ENCODE data around the gene NBPF3.

- TF ChIP-seq SIN3A (IDR thresholded peaks at IDR 0.05; ENCODE audit: borderline replicate concordance, insufficient read depth, low read length) (no peak), POLR2AphosphoS5 (IDR thresholded peaks at IDR 0.05; ENCODE audit: low read depth, low read length) (no peak), REST (IDR thresholded peaks at IDR 0.05; ENCODE audit: insufficient read depth in 1 of 2, low read depth in 2 of 2, low read length in 2 of 2) (no peak)
These were observed 25.9 kb upstream of the NBPF3 start for GRCh38 chr1:21414015-21414414.

All from PFSK-1 (cell line).